NT2/D1 (cell line): ENCODE measurements around the gene TPRKB.

Experiments used
- SUZ12 ChIP-seq: IDR thresholded peaks from 2 replicates; pipeline ENCODE4 v1.6.1; 2011; ENCODE audit not compliant: insufficient read length, insufficient read depth; ENCODE audit errors: extremely low read depth
- YY1 ChIP-seq: IDR thresholded peaks from 2 replicates; pipeline ENCODE4 v1.6.1; 2011; ENCODE audit not compliant: insufficient read length, insufficient read depth
- ZNF274 ChIP-seq: IDR thresholded peaks from 2 replicates; pipeline ENCODE4 v1.6.1; 2011; ENCODE audit warnings: mild to moderate bottlenecking, low read depth, low read length

DNA sequence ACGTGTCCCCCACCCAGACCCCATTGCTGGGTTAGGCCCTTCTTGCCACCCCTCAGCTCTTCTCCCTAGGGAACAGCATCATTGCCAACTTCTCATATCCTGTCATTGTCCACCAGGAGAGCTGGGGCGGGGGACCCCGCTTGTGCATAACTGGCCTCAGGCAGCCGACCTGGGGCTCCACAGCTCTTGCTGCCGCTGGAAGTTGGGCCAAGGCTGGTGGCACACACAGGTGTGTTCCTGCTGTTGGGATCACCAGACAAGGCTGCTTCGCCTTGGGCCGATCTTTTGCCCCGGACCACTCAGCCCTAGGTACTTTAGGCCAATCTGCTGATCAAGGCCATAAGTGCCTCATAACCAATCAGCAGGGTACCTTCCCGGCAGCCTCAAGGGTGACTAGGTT, 28.6 kb downstream of the TPRKB start:
- TF ChIP-seq SUZ12 (no peak), ZNF274 (no peak), YY1 (no peak)
